Hematopoietic multipotent progenitor cell treated with erythropoietin and hydrocortisone succinate and interleukin-3 and kit ligand, for 15 days (in vitro differentiated cells): ENCODE data around the gene WDSUB1.

Source experiments
- DNase-seq: peaks from one replicate; pipeline ENCODE4 v3.0.0-alpha.2; 2015; ENCODE audit warnings: low spot score

Gene WDSUB1

DNA sequence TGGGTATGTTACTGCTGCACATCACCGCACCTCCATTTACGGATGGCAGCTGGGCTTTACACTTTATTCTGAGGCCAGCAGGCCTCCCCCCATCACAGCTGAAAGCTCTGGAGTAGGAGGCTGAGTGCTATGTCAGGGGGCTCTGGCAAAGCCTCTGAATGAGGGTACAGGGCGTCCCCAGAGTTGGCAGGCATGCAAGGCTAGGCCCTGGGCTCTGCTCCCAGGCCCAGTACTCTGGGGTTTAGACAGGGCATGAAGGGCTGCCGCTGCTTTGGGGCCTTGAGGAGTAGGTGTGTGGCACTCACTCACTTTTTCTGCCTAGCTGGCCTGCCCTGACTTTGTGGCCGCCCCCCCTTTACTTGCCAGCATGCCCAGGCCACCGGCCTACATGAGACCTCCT, 90.8 kb downstream of the WDSUB1 start:
- no peak for DNase-seq

DNA sequence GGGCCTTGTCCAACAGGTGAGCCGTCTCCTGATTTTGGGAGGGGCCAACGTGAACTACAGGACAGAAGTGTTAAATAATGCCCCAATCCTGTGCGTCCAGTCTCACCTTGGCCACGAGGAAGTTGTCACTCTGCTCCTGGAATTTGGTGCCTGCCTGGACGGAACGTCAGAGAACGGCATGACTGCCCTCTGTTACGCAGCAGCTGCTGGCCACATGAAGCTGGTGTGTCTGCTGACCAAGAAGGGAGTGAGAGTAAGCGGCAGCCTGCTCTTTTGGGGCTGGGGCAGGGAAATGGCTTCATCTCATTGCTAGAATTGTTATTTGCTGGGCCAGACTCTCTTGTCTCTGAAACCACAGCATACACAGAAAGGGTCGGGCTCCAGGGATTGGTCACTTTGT, 92.3 kb downstream of the WDSUB1 start:
- no peak for DNase-seq

DNA sequence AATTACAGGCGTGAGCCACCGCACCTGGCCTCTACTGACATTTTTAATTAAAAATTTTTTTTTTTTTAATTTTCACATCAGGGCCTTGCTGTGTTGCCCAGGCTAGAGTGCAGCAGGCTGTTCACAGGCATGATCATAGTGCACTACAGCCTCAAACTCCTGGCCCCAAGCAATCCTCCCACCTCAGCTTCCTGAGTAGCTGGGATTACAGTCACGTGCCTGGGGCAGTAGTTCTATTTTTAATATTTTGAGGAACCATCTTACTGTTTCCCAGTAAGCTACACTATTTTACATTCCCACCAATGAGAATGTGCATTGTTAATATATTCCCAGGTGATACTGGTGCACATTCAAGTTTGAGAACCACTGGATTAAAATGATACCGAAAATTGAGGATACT, 92.7 kb downstream of the WDSUB1 start:
- DNase-seq = no peak

DNA sequence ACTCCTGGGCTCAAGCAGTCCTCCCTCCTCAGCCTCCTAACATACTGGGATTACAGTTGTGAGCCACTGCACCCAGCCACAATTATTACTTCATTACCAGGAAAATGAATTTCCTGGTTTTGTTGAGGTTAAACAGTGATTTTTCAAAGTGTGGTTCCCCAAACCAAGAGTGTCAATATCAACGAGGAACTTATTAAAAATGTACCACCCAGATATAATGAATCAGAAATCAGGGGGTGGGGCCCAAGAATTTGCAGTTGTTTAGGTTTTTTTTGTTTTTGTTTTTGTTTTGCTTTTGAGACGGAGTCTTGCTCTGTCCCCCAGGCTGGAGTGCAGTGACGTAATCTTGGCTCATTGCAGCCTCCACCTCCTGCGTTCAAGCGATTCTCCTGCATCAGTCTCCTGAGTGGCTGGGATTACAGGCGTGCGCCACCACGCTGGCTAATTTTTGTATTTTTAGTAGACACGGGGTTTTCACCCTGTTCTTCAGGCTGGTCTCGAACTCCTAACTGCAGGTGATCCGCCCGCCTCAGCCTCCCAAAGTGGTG, 94.1 kb downstream of the WDSUB1 start:
- no peak for DNase-seq

DNA sequence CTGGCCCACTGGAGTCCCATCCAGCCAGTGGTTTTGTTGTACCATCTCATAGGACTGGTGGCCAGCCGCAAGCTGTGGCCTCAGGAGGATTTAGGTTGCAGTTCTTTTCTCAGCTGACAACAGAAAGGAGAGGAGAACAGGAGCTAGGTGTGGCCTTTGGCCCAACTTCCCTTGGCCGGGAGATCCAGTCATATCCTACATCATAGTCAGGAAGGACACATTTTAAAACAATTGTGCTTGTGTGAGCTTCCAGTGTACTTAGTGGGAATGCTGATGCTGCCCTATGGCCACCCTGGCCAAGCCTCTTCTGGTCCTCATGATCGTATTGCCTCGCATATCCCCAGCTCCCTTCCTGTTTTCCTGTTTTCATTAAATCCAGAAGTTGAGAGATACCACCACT, 98.1 kb downstream of the WDSUB1 start:
- DNase-seq = no peak

DNA sequence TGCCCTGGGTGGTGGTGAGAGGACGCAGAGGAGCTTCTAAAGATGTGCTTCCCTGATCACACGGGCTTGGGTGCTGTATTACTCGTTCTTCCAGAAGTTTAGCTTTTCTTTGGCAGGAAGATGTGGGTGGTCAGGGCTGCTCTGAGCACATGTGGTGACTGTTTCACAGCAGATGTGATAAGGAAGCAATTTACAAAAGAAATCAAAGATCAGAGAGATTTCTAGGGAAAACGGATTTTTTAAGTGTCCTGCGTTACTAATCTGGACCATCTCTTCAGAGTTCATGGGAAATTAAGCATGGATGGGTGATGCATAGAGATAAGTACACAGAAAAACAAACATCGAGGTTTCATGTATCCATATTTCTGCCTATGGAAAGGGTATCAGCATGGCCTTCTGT, 99.4 kb downstream of the WDSUB1 start:
- no peak for DNase-seq

DNA sequence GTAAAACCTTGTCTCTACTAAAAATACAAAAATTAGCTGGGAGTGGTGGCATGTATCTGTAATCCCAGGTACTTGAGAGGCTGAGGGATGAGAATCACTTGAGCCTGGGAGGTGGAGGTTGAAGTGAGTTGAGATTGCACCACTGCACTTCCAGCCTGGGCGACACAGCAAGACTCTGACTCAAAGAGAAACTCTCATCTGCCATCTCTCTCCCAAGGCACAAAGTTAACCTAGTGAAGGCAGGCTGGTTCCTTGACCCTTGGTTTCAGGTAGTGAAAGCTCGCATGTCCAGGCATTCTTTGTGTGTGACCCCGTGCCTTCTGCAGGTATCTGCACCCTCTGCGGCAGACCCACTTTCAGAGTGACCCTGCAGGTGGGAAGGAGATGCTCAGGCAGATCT, 100.0 kb downstream of the WDSUB1 start:
- no peak for DNase-seq
